HG03039 (cell line): ENCODE results near the gene PDHB.
"Not testable (repeated sequence)": the region's sequence is repeated elsewhere in the genome, so short reads cannot be mapped to it uniquely, and the experiment has no call there.

Experiments used
- ATAC-seq: cut with Tn5 transposase; IDR thresholded peaks from one replicate; pipeline ENCODE4 v1.9.1; 2021; ENCODE audit warnings: mild to moderate bottlenecking, moderate library complexity; ENCODE audit not compliant: unreplicated experiment

The PDHB gene

DNA sequence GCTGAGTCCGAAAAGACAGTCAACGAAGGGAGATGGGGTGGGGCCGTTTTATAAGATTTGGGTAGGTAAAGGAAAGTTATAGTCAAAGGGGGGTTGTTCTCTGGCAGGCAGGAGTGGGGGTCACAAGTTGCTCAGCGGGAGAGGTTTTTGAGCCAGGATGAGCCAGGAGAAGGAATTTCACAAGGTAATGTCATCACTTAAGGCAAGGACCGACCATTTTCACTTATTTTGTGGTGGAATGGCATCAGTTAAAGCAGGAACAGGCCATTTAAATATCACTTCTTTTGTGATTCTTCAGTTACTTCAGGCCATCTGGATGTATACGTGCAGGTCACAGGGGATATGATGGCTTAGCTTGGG is 7.3 kb upstream of the PDHB start:
- ATAC-seq: not testable (repeated sequence)

DNA sequence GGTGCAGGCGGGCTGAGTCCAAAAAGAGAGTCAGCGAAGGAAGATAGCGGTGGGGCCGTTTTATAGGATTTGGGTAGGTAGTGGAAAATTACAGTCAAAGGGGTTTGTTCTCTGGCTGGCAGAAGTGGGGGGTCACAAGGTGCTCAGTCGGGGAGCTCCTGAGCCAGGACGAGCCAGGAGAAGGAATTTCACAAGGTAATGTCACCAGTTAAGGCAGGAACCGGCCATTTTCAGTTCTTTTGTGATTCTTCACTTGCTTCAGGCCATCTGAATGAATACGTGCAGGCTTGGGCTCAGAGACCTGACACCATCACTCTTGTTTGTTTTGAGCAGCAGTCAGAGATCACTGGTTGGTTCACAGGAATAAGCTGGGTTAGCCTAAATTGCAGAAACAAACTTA is 3.6 kb upstream of the PDHB start:
- ATAC-seq: not testable (repeated sequence)

DNA sequence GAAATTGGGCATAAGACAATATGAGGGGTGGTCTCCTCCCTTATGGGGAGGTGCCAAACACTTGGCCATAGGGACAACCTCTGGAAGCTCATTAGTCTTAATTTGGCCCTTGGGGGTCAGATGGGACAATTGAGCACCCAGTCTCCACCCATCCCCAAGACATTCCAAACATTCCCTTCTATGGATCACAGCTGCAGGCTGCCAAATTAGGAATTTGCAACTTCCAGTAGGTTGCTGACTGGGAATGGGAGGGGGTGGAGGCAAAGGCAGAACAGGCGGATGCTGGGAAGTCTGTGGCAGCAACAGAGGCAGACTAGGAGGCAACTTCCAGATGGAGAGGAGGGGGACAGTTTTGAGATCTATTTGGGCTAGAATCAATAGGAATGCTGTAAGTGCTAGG is 1.4 kb upstream of the PDHB start:
- no peak for ATAC-seq

DNA sequence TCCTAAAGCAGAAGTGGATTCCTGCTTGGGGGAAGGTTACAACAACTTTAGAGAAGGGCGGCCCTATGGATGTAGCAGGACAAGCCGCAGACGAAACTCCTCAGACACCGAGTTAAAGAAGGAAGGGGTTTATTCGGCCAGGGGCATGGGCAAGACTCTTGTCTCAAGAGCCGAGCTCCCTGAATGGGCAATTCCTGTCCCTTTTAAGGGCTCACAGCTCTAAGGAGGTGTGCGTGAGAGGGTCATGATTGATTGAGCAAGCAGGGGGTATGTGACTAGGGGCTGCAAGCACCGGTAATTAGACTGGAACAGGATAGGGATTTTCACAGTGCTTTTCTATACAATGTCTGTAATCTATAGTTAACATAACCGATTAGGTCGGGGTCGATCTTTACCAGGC is 879 bp upstream of the PDHB start:
- ATAC-seq: no peak

- ATAC-seq: no peak
Observed at GRCh38 chr3:58434168-58434504, 504 bp upstream of the PDHB start.

- ATAC-seq: no peak
Observed at GRCh38 chr3:58432905-58433304, 727 bp downstream of the PDHB start.

DNA sequence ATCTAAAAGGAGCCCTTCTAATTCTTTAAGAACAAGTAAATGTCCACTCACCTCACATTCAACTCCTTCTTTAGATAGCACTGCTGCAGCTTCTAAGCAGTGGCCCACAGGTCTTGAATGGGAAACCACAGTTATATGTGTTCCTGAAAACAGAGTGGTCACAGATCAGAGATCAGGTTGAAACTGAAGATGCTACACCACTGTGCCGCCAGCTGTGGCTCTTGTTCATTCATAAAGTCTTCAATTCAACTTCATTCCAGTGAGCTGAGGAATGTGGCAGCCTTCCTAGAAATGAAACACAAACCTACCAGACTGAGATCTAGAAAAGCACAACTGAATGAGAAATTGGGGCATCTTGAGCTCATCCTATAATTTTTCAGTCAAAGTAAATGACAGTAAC is 4.0 kb downstream of the PDHB start:
- ATAC-seq: peak; percentile 39

- ATAC-seq: no peak
Observed at GRCh38 chr3:58427661-58428361, 5.8 kb downstream of the PDHB start.

DNA sequence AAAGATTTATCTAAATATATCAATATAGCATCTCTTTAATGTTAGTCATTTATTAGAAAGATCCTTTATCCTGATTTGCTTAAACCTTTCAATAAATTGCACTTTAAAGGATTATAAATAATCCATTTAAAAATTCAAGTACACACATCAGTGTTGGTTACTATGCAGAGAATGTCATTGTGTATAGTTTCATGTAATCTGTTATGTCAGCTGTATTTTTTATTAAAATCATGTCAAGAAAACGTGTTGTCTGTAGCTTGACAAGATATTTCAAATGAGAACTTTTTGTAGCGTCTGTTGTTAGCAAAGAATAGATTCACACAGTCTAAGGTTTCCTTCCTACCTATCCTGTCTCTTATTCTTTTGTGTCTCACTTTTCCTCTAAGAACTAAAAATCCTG is 7.8 kb downstream of the PDHB start:
- no peak for ATAC-seq

GRCh38 chr3:58424613-58425012 is 9.0 kb downstream of the PDHB start:
- no peak for ATAC-seq

DNA sequence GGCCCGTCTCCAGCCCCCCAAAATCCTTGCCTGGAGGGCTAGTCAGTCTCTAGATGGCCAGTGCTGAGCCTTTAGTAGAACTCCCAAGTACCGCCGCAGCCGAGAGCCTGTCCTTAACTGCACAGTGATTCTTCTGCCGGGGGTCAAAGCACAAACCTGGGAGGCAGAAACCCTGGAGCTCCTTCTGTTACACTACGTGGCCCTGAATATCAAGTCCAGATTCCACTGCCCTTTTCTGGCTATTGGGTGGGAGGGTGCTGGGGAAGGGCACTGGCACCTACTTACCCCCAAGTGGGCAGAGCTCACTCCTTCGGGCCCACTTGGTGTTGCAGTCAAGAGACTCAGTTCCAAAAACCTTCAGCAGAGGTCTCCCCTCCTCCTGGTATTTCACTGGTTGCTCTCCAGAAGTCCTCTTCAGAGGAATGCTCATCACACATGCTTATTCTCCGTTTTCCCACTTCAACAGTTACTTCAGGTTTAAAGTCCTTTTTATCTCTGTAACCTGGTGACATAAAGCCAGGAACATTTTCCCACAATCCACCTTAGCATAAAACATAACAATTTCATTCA is 10.8 kb downstream of the PDHB start:
- ATAC-seq: no peak

DNA sequence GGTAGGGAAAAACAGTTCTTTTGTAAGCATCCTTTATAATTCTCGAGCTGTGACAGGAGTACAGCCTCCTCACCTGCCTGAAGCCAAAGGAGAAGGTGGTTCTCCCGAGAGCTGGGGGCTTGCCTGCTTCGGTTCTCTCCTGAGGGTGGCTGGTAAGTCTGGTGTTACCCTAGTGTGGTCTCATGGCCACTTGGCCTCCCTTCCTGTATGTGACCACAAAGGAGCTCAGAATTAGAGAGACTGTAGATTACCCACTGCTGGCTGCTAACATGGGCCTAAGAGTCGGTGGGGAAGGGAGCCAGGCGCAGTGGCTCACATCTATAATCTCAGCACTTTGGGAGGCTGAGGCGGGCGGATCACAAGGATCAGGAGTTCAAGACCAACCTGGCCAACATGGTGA is 12.6 kb downstream of the PDHB start:
- no peak for ATAC-seq

GRCh38 chr3:58419780-58420507 is 13.7 kb downstream of the PDHB start:
- ATAC-seq: peak; percentile 63

DNA sequence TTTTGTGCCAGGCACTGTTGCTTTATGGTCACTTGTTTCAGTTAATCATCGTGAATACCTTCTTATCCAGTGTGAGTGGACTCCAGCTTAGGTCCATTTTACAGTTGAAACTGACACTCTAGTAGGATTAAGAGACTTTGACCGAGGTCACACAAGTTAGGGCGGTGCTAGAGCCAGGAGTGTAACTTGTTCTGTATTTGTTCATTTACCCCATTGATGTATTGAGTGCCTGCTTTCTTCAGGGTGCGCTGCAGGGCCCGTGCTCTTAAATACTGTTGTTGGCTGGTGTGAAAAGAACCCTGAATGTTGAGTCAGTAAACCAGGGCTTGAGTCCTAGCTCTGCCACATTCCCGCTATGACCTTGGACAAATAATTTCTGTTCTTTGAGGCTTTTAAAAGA is 15.4 kb downstream of the PDHB start:
- no peak for ATAC-seq

- ATAC-seq: no peak
Observed at GRCh38 chr3:58417075-58417474, 16.6 kb downstream of the PDHB start.

DNA sequence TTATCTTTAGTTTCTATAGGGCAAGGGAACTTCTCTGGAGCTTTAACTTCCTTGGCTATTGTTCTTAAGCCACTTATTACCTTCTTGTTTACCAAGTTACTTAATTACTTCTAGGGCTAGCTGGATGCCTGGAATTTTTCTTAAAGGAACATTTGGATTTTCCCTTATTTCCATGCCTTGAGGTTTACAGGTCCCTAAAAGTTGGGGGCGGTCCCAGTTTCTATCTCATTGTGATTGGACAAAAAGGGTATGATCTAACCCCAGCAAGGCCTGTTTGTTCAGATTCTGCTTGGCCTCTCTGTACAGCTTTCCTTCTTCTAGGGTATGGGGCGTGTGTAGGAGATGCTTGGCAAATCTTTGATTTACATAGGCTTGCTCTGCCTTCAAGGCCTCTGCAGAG is 17.4 kb downstream of the PDHB start:
- no peak for ATAC-seq

DNA sequence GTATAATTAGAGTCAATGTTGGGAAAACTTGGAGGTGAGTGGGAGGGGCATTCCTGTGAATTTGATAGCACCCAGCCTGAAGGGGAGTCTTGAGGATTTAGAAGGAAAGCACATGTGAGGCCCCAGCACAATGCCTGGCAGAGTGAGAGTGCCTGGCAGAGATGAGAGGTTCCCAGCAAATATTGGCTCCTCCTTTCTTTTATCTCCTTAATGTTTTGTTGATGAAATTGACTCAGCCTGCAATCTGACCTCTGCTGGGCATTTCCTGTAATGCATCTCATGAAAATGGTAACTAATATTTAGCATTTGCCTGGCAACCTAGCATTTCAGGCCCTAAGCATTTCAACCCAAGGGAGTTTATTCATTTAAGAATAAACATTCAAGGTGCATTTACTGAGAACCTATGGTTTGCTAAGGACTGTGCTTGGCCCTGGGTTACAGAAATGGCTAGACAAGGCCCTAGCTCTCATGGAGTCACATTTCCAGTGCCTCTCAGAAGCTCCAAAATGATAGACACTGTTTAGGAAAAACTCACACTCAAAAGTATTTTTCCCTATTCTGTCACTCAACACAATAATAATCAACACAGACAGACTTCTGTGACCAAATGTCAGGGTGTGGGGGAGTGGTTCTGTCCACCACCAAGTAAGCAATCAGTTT is 19.0 kb downstream of the PDHB start:
- ATAC-seq: no peak

- ATAC-seq: no peak
Observed at GRCh38 chr3:58411851-58412830, 21.5 kb downstream of the PDHB start.

- ATAC-seq: no peak
Observed at GRCh38 chr3:58411036-58411435, 22.6 kb downstream of the PDHB start.

DNA sequence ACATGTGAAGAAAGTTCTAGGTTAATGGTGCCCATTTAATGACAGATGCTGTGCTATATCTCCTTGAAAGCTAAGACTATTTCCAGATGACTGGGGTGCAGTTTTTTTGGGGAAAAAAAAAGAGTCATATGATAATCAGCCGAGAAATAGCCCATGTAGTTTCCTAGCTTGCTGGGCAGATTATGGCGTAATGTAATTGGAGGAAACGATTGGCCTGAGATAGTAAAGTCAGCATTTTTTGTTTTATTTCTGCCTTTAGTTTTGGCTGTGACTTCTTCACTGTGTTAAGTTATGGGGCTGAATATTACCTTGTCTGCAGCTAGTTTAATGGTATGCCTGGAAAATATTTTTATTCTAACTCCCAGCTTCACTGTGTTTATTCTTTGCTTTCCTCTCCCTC is 24.0 kb downstream of the PDHB start:
- ATAC-seq: no peak

GRCh38 chr3:58408906-58409305 is 24.7 kb downstream of the PDHB start:
- no peak for ATAC-seq
